HG02870 (cell line): ENCODE measurements around the gene BAZ2B.

Experiments
- ATAC-seq: cut with Tn5 transposase; IDR thresholded peaks from one replicate; pipeline ENCODE4 v1.9.1; 2021; ENCODE audit warnings: mild to moderate bottlenecking, moderate library complexity; ENCODE audit not compliant: unreplicated experiment

BAZ2B gene

GRCh38 chr2:159279700-159280099 lies 336.6 kb downstream of the BAZ2B start:
- no peak for ATAC-seq

- ATAC-seq, result no peak
These were observed 341.2 kb downstream of the BAZ2B start for GRCh38 chr2:159275111-159275510.

- ATAC-seq, result no peak
These were observed 344.2 kb downstream of the BAZ2B start for GRCh38 chr2:159272156-159272555.

GRCh38 chr2:159270744-159271379 lies 345.5 kb downstream of the BAZ2B start:
- ATAC-seq, result no peak
